Activated T-cell treated with anti-CD3 and anti-CD28 coated beads, Interleukin-2, amount 50 U/mL, for 24 hours (primary cell): ENCODE data around the gene ARPC2.
A peak's percentile ranks its signal among the peaks of the same experiment; 100 is the strongest.

ENCODE experiments used
- DNase-seq: peaks from one replicate; pipeline ENCODE4 v3.0.0-alpha.2; 2020
- H3K27ac Mint-ChIP-seq: 2 replicates; pipeline ENCODE4 v1.8.0; 2020; ENCODE audit warnings: mild to moderate bottlenecking, mixed read lengths
- H3K27me3 Mint-ChIP-seq: 2 replicates; pipeline ENCODE4 v1.8.0; 2020; ENCODE audit warnings: mixed read lengths
- H3K36me3 Mint-ChIP-seq: 2 replicates; pipeline ENCODE4 v1.8.0; 2020; ENCODE audit warnings: low read depth, mixed read lengths
- H3K4me1 Mint-ChIP-seq: 2 replicates; pipeline ENCODE4 v1.8.0; 2020; ENCODE audit warnings: low read depth, mixed read lengths
- H3K4me3 Mint-ChIP-seq: 2 replicates; pipeline ENCODE4 v1.8.0; 2020; ENCODE audit warnings: mild to moderate bottlenecking, moderate library complexity, mixed read lengths
- H3K9me3 Mint-ChIP-seq: 2 replicates; pipeline ENCODE4 v1.8.0; 2020; ENCODE audit warnings: mixed read lengths

Gene ARPC2

DNA sequence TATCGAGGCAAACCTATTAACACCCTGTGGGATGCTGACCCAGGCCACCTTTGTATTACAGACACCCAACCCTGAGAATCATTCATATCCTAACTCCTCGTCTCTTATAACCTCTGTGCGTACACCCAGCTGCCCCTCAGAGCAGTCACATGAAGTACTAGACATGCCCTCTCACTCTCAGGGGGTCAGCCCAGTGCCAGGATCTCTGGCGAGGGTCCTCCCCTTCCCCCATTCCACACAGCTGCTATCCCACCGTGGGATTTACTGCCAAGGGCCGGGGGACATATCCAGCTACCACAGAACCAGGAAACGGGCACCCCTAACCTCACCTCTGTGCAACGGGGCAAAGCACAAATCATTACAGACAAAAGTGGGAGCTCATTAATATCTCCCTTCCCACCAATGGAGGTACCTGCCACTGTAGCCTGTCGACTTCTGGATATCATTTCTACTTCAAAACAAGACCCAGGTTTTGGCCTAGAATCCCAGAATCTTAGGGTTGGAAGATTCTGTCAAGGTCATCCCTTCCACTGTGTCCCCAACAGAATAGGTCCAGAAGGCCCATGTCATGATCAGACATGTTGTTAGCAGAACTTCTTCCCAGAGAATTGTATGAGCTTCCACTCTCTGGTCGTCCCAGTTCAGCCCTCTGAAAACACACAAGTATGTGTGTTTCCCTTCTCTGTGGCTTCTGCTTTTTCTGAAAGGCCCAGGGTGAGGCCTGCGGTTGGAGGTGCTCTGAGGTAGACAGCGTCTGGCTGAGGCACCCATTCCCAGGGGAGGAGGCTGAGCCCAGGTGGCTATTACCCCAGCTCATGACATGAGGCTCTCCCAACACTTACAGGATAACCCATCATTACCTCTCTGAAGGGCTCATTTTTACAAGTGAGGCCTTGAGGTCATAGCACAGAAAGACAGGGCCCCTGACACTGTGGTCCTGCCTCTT, 73.6 kb downstream of the ARPC2 start:
- Mint-ChIP-seq H3K9me3 (no peaks in the 10 kb centered on the region), H3K4me3 (peak overlapping the region; percentile 83), H3K36me3 (peaks cover 27% of the 10 kb centered on the region), H3K4me1 (peaks cover 73% of the 10 kb centered on the region), H3K27ac (peak overlapping the region; percentile 92), H3K27me3 (no peaks in the 10 kb centered on the region)
- peak; percentile 58 for DNase-seq

DNA sequence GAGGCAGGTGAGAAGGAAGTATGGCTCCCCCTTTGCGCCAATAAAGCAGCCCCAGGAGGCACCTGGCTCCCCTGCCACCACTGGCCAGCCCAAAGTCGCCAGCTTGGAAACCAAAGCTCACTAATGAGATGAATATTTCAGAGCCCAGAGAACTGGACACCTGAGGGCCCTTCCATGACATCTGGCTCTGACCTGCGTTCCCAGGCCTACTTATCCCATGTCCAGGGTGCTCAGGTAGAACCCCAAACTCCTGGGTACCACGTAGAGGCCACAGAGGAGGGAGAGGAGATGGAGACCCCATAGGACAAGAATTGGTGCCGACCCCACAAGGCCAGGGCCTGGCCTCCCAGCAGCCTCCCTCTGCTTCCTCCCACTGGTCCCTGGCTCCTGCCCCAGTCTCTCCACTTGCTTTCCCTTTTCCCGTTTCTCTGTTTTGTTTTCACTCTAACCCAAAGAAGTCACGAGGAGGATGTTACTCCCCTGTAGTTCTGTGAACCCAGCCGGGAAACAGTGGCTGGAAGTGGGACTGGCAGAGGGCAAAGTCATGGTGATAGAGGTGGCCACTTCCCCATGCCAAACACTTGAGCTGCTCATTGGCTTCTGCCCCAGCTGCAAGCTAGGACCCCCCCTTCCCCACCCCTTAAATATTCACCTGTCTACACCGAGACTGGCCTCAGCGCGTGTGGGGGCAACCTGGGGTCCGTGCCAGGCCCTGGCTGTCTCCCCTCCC, 74.5 kb downstream of the ARPC2 start:
- Mint-ChIP-seq H3K9me3 (no peaks in the 10 kb centered on the region), H3K27ac (peak overlapping the region; percentile 92), H3K4me1 (peaks cover 64% of the 10 kb centered on the region), H3K36me3 (peaks cover 23% of the 10 kb centered on the region), H3K4me3 (peak overlapping the region; percentile 83), H3K27me3 (no peaks in the 10 kb centered on the region)
- no peak for DNase-seq

GRCh38 chr2:218292048-218293014, 75.3 kb downstream of the ARPC2 start, which contains the start of gene TMBIM1:
Gene TMBIM1, minus strand, starts transcription at chr2:218292503. Its CDS starts 10,362 bp downstream, at chr2:218282141.
- Mint-ChIP-seq H3K9me3 (no peaks in the 10 kb centered on the region), H3K27me3 (no peaks in the 10 kb centered on the region), H3K4me3 (peak within 1 kb of the TSS; percentile 83), H3K36me3 (peaks cover 21% of the 10 kb centered on the region), H3K4me1 (peaks cover 55% of the 10 kb centered on the region), H3K27ac (peak within 1 kb of the TSS; percentile 92)
- DNase-seq, result peak; percentile 90

DNA sequence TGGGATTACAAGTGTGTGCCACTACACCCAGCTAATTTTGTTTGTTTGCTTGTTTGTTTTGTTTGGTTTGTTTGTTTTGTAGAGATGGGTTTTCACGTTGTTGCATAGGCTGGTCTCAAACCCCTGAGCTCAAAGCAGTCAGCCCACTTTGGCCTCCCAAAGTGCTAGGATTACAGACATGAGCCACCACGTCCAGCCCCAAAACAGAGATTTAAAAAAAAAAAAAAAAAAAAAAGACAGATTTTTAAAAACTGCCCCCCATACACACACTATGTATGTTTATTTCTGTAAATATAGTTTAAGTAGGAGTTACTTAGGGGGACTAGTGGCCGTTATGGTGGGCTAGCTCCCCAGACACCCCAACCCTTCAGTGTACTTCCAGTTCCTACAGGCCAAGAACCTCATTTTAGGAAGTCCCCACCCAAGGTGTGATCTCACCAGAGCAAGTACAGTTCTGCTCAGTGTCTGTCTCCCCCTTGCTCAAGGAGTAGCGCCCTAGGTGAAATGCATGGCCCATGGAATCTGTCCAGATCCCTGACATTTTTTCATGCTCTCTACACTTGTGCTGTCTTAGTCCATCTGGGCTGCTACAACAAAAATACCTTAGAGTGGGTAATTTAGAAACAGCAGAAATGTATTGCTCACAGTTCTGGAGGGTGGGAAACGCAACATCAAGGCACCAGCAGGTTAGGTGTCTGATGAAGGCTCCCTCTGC, 76.9 kb downstream of the ARPC2 start:
- H3K36me3 Mint-ChIP-seq, result peaks cover 18% of the 10 kb centered on the region
- no peaks in the 10 kb centered on the region for H3K9me3 Mint-ChIP-seq
- H3K27ac Mint-ChIP-seq, result peak overlapping the region; percentile 37

DNA sequence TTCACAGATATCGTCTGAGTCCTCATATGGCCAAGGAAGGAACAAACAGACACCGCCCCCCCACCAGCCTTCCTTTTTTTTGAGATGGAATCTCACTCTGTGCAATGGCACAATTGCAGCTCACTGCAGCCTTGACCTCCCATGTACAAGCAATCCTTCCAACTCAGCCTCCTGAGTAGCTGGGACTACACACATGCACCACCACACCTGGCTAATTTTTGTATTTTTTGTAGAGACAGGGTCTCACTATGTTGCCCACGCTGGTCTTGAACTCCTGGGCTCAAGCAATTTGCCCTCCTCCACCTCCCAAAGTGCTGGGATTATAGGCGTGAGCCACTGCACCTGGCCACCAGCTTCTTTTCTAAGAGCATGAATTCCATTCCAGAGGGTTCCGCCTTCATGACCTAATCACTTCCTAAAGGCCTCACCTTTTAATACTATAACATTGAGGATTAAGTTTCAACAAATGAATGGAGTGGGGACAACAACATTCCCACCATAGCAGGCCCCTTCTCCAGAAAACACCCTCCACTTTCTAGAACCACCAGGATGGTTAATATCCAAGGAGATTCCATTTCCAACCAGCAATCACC, 77.5 kb downstream of the ARPC2 start:
- H3K4me3 Mint-ChIP-seq, result no peak overlapping the region
- peak overlapping the region; percentile 26 for H3K27ac Mint-ChIP-seq

More for the DNA sequence above, 76.9 kb downstream of the ARPC2 start:
- no peak overlapping the region for H3K4me3 Mint-ChIP-seq
- no peaks in the 10 kb centered on the region for H3K27me3 Mint-ChIP-seq
- H3K4me1 Mint-ChIP-seq, result peaks cover 43% of the 10 kb centered on the region
- no peak for DNase-seq

GRCh38 chr2:218295029-218295428, 78.0 kb downstream of the ARPC2 start:
- no peak for DNase-seq
- Mint-ChIP-seq H3K27ac (peak overlapping the region; percentile 26), H3K27me3 (no peaks in the 10 kb centered on the region), H3K36me3 (peaks cover 11% of the 10 kb centered on the region), H3K4me1 (peaks cover 33% of the 10 kb centered on the region), H3K9me3 (no peaks in the 10 kb centered on the region), H3K4me3 (no peak overlapping the region)

More for the DNA sequence above, 77.5 kb downstream of the ARPC2 start:
- Mint-ChIP-seq H3K36me3 (peaks cover 15% of the 10 kb centered on the region), H3K4me1 (peaks cover 38% of the 10 kb centered on the region), H3K9me3 (no peaks in the 10 kb centered on the region), H3K27me3 (no peaks in the 10 kb centered on the region)
- DNase-seq, result no peak

- no peak for DNase-seq
- Mint-ChIP-seq H3K27me3 (no peaks in the 10 kb centered on the region), H3K9me3 (no peaks in the 10 kb centered on the region), H3K4me3 (no peak overlapping the region), H3K36me3 (peaks cover 7% of the 10 kb centered on the region), H3K27ac (no peak overlapping the region), H3K4me1 (peaks cover 23% of the 10 kb centered on the region)
Observed at GRCh38 chr2:218296200-218296599, 79.2 kb downstream of the ARPC2 start.

DNA sequence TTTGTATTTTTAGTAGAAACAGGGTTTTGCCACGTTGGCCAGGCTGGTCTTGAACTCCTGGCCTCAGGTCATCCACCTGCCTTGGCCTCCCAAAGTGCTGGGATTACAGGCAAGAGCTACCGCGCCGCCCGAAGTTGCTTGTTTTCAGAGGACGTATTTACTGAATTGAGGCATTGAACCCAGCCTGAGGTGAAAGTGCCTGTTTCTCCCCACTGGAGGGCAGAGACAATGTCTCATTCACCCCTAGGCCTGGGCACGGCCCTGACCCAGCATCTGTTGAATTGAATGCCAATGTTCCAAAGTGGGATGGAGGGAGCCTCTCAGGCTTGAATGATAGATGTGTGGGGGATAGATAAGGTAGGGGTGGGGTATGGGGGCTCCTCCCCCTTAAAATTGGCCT, 79.9 kb downstream of the ARPC2 start:
- Mint-ChIP-seq H3K36me3 (peaks cover 2% of the 10 kb centered on the region), H3K27me3 (no peaks in the 10 kb centered on the region), H3K9me3 (no peaks in the 10 kb centered on the region), H3K4me3 (no peak overlapping the region), H3K27ac (no peak overlapping the region), H3K4me1 (peaks cover 21% of the 10 kb centered on the region)
- no peak for DNase-seq

DNA sequence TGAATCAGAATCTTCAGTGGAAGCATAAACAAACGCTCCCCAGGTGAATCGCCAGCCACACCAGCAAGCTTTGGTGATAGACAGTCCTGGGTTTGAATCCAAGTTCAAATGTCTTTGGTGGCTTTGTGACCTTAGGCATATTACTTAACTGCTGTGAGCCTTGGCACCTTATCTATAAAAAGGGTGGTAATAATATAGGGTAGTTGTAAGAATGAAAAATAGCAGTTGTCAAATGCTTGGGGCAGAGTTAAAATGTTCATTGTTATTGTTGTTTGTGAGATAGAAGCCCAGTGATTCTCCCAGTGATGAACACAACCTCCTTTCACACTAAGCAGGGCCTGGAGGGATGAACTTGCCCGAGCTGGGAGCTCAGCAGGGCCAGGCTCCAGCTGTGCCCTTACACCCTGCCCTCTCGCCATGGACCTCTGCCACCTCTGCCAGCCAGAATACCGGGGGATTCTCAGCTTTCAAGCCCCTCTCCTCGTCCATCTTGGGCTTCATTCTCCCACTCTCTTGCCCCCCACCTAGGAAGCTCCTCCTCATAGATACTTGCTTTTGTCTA, 81.4 kb downstream of the ARPC2 start:
- no peaks in the 10 kb centered on the region for H3K36me3 Mint-ChIP-seq
- no peak overlapping the region for H3K27ac Mint-ChIP-seq
- H3K27me3 Mint-ChIP-seq, result no peaks in the 10 kb centered on the region
- H3K4me1 Mint-ChIP-seq, result peaks cover 12% of the 10 kb centered on the region
- no peak for DNase-seq
- H3K9me3 Mint-ChIP-seq, result no peaks in the 10 kb centered on the region
- H3K4me3 Mint-ChIP-seq, result no peak overlapping the region

DNA sequence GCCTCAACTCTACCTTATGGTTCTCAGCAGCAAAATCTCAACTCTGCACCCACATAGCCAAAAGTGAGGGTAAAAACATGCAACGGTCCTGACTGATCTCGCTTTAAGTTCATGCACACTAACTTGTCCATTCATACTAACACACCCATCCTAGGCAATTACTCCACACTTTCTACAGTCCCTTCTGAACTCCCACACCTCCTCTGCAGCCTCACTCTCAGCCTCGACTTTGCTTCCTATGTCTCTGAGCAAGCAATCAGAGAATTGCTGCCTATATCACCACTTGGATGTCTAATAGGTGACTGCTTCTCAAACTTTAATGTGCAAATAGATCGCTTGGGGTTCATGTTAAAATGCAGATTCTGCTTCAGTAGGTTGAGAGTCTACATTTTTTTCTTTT, 83.2 kb downstream of the ARPC2 start:
- Mint-ChIP-seq H3K27me3 (no peaks in the 10 kb centered on the region), H3K36me3 (no peaks in the 10 kb centered on the region), H3K9me3 (no peaks in the 10 kb centered on the region), H3K27ac (no peak overlapping the region), H3K4me3 (no peak overlapping the region), H3K4me1 (peaks cover 6% of the 10 kb centered on the region)
- no peak for DNase-seq

DNA sequence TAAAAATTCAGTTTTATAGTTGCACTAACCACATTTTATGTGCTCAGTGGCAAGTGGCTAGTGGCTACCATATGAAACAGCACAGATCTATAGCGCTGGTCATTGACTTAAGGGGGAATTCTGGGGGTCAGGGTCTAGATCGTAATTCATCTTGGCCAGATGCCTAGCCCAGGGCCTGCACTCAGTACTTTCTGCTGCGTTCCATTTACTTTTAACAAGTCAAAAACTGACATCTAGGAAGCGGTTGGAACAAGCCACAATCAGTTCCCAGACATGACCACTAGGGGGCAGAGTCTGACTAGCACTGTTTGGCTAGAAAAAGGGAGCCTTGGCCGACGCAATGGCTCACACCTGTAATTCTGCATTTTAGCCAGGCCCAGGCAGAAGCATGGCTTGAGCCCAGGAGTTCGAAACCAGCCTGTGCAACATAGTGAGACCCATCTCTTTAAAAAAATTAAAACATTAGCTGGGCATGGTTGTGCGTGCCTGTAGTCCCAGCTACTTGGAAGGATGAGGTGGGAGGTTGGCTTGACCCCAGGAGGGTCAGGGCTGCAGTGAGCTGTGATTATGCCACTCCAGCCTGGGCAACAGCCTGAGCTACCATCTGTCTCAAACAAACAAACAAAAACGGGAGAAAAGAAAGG, 84.3 kb downstream of the ARPC2 start:
- Mint-ChIP-seq H3K27ac (peak overlapping the region; percentile 44), H3K36me3 (no peaks in the 10 kb centered on the region), H3K9me3 (no peaks in the 10 kb centered on the region), H3K27me3 (no peaks in the 10 kb centered on the region), H3K4me1 (peaks cover 4% of the 10 kb centered on the region), H3K4me3 (no peak overlapping the region)
- DNase-seq, result peak; percentile 86
